H9 (cell line): ENCODE data around the gene MLH1. TPM values are rescaled to one million over a fixed set of nuclear protein-coding genes. Genes with fewer than 3 reads are reported as not detected.

ENCODE experiments used
- DNase-seq: peaks from one replicate; pipeline ENCODE4 v3.0.0-alpha.2; 2017
- H2AFZ ChIP-seq: one replicate; pipeline ENCODE4 v1.6.1; 2013; ENCODE audit warnings: mild to moderate bottlenecking, low read length, control low read depth, moderate library complexity
- H2AK5ac ChIP-seq: 2 replicates; pipeline ENCODE4 v1.6.1; 2013; ENCODE audit warnings: low read length, control low read depth, mixed read lengths; ENCODE audit not compliant: insufficient read length
- H2BK120ac ChIP-seq: one replicate; pipeline ENCODE4 v1.6.1; 2013; ENCODE audit warnings: low read depth, mild to moderate bottlenecking, low read length, control low read depth, inconsistent platforms; ENCODE audit not compliant: poor library complexity, severe bottlenecking
- H2BK12ac ChIP-seq: 2 replicates; pipeline ENCODE4 v1.6.1; 2013; ENCODE audit warnings: low read length, control low read depth, mixed read lengths, low read depth; ENCODE audit not compliant: insufficient read length
- H2BK15ac ChIP-seq: 2 replicates; pipeline ENCODE4 v1.6.1; 2013; ENCODE audit warnings: low read depth, low read length, control low read depth
- H2BK20ac ChIP-seq: one replicate; pipeline ENCODE4 v1.6.1; 2013; ENCODE audit warnings: low read depth, mild to moderate bottlenecking, low read length, control low read depth, inconsistent platforms; ENCODE audit not compliant: poor library complexity, severe bottlenecking
- H2BK5ac ChIP-seq: 2 replicates; pipeline ENCODE4 v1.6.1; 2013; ENCODE audit warnings: low read length, control low read depth, mixed read lengths; ENCODE audit not compliant: insufficient read length
- H3K14ac ChIP-seq: 2 replicates; pipeline ENCODE4 v1.6.1; 2013; ENCODE audit warnings: low read length, control low read depth; ENCODE audit not compliant: insufficient read depth
- H3K18ac ChIP-seq: 2 replicates; pipeline ENCODE4 v1.6.1; 2013; ENCODE audit warnings: low read depth, mild to moderate bottlenecking, mixed read lengths, low read length, control low read depth; ENCODE audit not compliant: insufficient read length
- H3K23ac ChIP-seq: 2 replicates; pipeline ENCODE4 v1.6.1; 2013; ENCODE audit warnings: low read length, control low read depth, mixed read lengths, low read depth; ENCODE audit not compliant: insufficient read length
- H3K23me2 ChIP-seq: 2 replicates; pipeline ENCODE4 v1.6.1; 2013; ENCODE audit warnings: low read depth, mild to moderate bottlenecking, mixed read lengths, low read length, control low read depth; ENCODE audit not compliant: insufficient read length, poor library complexity, severe bottlenecking
- H3K27ac ChIP-seq: 2 replicates; pipeline ENCODE4 v1.5.1; 2013; ENCODE audit warnings: low read length, control low read depth, mixed read lengths, low read depth; ENCODE audit not compliant: insufficient read length
- H3K27me3 ChIP-seq: 2 replicates; pipeline ENCODE4 v1.6.1; 2013; ENCODE audit warnings: low read length, control low read depth, inconsistent platforms; ENCODE audit not compliant: insufficient read depth
- H3K4ac ChIP-seq: 2 replicates; pipeline ENCODE4 v1.6.1; 2013; ENCODE audit warnings: low read depth, mild to moderate bottlenecking, control low read depth, inconsistent platforms, low read length, moderate library complexity
- H3K4me1 ChIP-seq: 2 replicates; pipeline ENCODE4 v1.6.1; 2013; ENCODE audit warnings: low read length, control low read depth, inconsistent platforms; ENCODE audit not compliant: insufficient read depth
- H3K4me2 ChIP-seq: 2 replicates; pipeline ENCODE4 v1.6.1; 2013; ENCODE audit warnings: low read length, control low read depth, mixed read lengths; ENCODE audit not compliant: insufficient read length, insufficient read depth
- H3K56ac ChIP-seq: 2 replicates; pipeline ENCODE4 v1.6.1; 2013; ENCODE audit warnings: low read depth, mild to moderate bottlenecking, mixed read lengths, low read length, control low read depth; ENCODE audit not compliant: insufficient read length
- H3K79me1 ChIP-seq: 2 replicates; pipeline ENCODE4 v1.6.1; 2013; ENCODE audit warnings: low read depth, mild to moderate bottlenecking, moderate library complexity, low read length, control low read depth, inconsistent platforms; ENCODE audit not compliant: insufficient read depth, poor library complexity, severe bottlenecking
- H3K79me2 ChIP-seq: 2 replicates; pipeline ENCODE4 v1.6.1; 2013; ENCODE audit warnings: low read length, control low read depth, inconsistent platforms; ENCODE audit not compliant: insufficient read depth
- H3K9ac ChIP-seq: 2 replicates; pipeline ENCODE4 v1.6.1; 2013; ENCODE audit warnings: low read length, control low read depth, mixed read lengths; ENCODE audit not compliant: insufficient read length; ENCODE audit errors: extremely low read depth
- H3K9me3 ChIP-seq: one replicate; pipeline ENCODE4 v1.6.1; 2013; ENCODE audit warnings: low read depth, low read length, inconsistent platforms; ENCODE audit not compliant: control insufficient read depth
- H3T11ph ChIP-seq: one replicate; pipeline ENCODE4 v1.6.1; 2013; ENCODE audit warnings: mild to moderate bottlenecking, low read length, control low read depth, inconsistent platforms
- H4K20me1 ChIP-seq: one replicate; pipeline ENCODE4 v1.6.1; 2013; ENCODE audit not compliant: control insufficient read depth, insufficient read length, insufficient read depth
- H4K5ac ChIP-seq: 2 replicates; pipeline ENCODE4 v1.6.1; 2013; ENCODE audit warnings: low read depth, mild to moderate bottlenecking, mixed read lengths, low read length, control low read depth; ENCODE audit not compliant: insufficient read length
- H4K8ac ChIP-seq: replicated peaks from 2 replicates; pipeline ENCODE4 v1.6.1; 2013; ENCODE audit warnings: low read length, control low read depth, mixed read lengths, low read depth; ENCODE audit not compliant: insufficient read length
- H4K91ac ChIP-seq: 2 replicates; pipeline ENCODE4 v1.6.1; 2013; ENCODE audit warnings: low read depth, mild to moderate bottlenecking, moderate library complexity, mixed read lengths, low read length, control low read depth; ENCODE audit not compliant: insufficient read length
- H3K27ac Mint-ChIP-seq, 3 experiments: 2 replicates in 2 of 3; 3 replicates in 1 of 3; pipeline ENCODE4 v1.8.0; 2020 to 2021; ENCODE audit warnings: mixed read lengths in 3 of 3, mild to moderate bottlenecking in 1 of 3, moderate library complexity in 1 of 3
- H3K27me3 Mint-ChIP-seq: 2 replicates; pipeline ENCODE4 v1.8.0; 2021; ENCODE audit warnings: low read depth, mild to moderate bottlenecking, moderate library complexity, mixed read lengths
- H3K36me3 Mint-ChIP-seq, 3 experiments: 2 replicates in 2 of 3; 3 replicates in 1 of 3; pipeline ENCODE4 v1.8.0; 2020 to 2021; ENCODE audit warnings: low read depth in 3 of 3, mixed read lengths in 3 of 3; ENCODE audit not compliant: insufficient read depth in 1 of 3
- H3K4me1 Mint-ChIP-seq, 2 experiments: 2 replicates each; pipeline ENCODE4 v1.8.0; 2020; ENCODE audit warnings: mixed read lengths in 2 of 2
- H3K4me3 Mint-ChIP-seq, 2 experiments: 2 replicates in 1 of 2; 3 replicates in 1 of 2; pipeline ENCODE4 v1.8.0; 2020 to 2021; ENCODE audit warnings: mild to moderate bottlenecking in 2 of 2, mixed read lengths in 2 of 2, moderate library complexity in 1 of 2
- H3K9me3 Mint-ChIP-seq, 2 experiments: 2 replicates in 1 of 2; 3 replicates in 1 of 2; pipeline ENCODE4 v1.8.0; 2020; ENCODE audit warnings: mild to moderate bottlenecking in 2 of 2, mixed read lengths in 2 of 2, moderate library complexity in 1 of 2
- CTCF ChIP-seq: fragments of 200-600 bp; sonication (generic); conservative IDR thresholded peaks from 3 replicates; pipeline ENCODE4 v1.8.0; 2021; ENCODE audit warnings: antibody characterized with exemption, mild to moderate bottlenecking
- total RNA-seq: library from RNA; stranded (reverse); gene quantifications from 2 replicates; pipeline ENCODE4 v1.2.1, GENCODE V29; 2021

The MLH1 gene
- total RNA-seq, 1 experiment from 2014 or later, result 45.1 TPM

GRCh38 chr3:36989568-36989967, 3.8 kb upstream of the MLH1 start:
- H2BK12ac ChIP-seq, result no peak overlapping the region
- H3K4me1 ChIP-seq, result no peaks in the 10 kb centered on the region
- H2AFZ ChIP-seq, result no peak overlapping the region
- TF ChIP-seq CTCF, result no peak
- no peak overlapping the region for H3T11ph ChIP-seq
- no peak overlapping the region for H3K27ac ChIP-seq
- no peak overlapping the region for H4K5ac ChIP-seq
- H3K27ac Mint-ChIP-seq, result no peak overlapping the region
- peaks cover 18% of the 10 kb centered on the region; the same call in 1 of the 2 replicates for H3K79me2 ChIP-seq
- no peaks in the 10 kb centered on the region for H3K9me3 Mint-ChIP-seq
- H4K91ac ChIP-seq, result no peak overlapping the region
- no peak overlapping the region for H3K23ac ChIP-seq
- H2BK120ac ChIP-seq, result no peak overlapping the region
- H2BK5ac ChIP-seq, result no peak overlapping the region
- no peak overlapping the region for H3K4me2 ChIP-seq
- H3K18ac ChIP-seq, result no peak overlapping the region
- H4K20me1 ChIP-seq, result no peaks in the 10 kb centered on the region
- H3K4me3 Mint-ChIP-seq, result no peak overlapping the region; a peak in 1 of 5 replicates
- no peak overlapping the region for H3K4ac ChIP-seq
- peaks cover 10% of the 10 kb centered on the region for H3K23me2 ChIP-seq
- H3K9ac ChIP-seq, result no peak overlapping the region
- H3K9me3 ChIP-seq, result no peaks in the 10 kb centered on the region
- H3K14ac ChIP-seq, result no peak overlapping the region
- no peak overlapping the region for H2BK20ac ChIP-seq
- peaks cover 23 to 62% (median 40%) of the 10 kb centered on the region in 3 experiments; a peak in 6 of 7 replicates for H3K36me3 Mint-ChIP-seq
- no peak overlapping the region for H2BK15ac ChIP-seq
- H3K79me1 ChIP-seq, result peaks cover 3% of the 10 kb centered on the region
- H3K27me3 ChIP-seq, result no peaks in the 10 kb centered on the region
- peaks cover 23 to 30% of the 10 kb centered on the region in 2 experiments for H3K4me1 Mint-ChIP-seq
- no peak for DNase-seq
- H4K8ac ChIP-seq, result no peak overlapping the region
- H2AK5ac ChIP-seq, result no peak overlapping the region
- no peak overlapping the region for H3K56ac ChIP-seq
- no peaks in the 10 kb centered on the region for H3K27me3 Mint-ChIP-seq
